Fibroblast of mammary gland (primary cell): ENCODE results near the gene SHROOM2.

Source experiments
- DNase-seq: peaks from one replicate; pipeline ENCODE4 v3.0.0-alpha.2; 2010; ENCODE audit warnings: low read depth
- H3K4me3 ChIP-seq: 2 replicates; pipeline ENCODE4 v1.5.1; 2011; ENCODE audit warnings: low read depth, mild to moderate bottlenecking, low read length, moderate library complexity; ENCODE audit not compliant: control insufficient read depth
- TF ChIP-seq, protein P1 (sequence below): conservative IDR thresholded peaks from 2 replicates; pipeline ENCODE4 v1.5.1; 2011; ENCODE audit warnings: low read depth, low read length, inconsistent platforms; ENCODE audit not compliant: control insufficient read depth, insufficient read depth

Gene SHROOM2

DNA sequence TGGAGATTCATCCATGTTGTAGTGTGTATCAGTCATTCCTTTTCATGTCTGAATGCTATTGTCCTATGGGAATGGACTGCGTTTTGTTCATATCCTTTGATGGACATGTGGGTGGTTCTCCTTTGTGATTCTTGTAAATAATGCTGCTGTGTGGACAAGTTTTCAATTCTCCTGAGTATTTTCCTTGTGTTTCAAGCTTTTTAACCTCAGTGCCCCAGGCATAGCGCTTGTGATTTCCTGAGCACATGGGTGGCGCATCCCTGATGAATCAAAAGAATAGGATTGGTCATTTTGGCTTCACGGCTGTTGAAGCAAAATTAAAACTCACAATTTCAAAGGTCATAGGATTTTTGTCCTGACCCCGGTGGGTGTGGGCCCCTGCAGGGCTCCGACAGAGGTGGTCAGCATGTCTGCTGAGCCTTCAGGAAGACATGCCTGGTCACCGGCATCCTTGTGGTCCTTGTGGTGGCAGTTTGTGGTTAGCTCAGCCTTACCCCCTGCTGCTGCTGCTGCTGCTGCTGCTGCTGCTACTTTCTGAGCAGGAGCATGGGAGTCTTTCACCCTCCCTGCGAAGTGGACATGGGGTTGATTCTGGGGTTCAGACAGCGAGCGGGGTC lies 30.0 kb downstream of the SHROOM2 start:
- H3K4me3 ChIP-seq = no peak overlapping the region
- DNase-seq = no peak
- TF ChIP-seq, protein P1, sequence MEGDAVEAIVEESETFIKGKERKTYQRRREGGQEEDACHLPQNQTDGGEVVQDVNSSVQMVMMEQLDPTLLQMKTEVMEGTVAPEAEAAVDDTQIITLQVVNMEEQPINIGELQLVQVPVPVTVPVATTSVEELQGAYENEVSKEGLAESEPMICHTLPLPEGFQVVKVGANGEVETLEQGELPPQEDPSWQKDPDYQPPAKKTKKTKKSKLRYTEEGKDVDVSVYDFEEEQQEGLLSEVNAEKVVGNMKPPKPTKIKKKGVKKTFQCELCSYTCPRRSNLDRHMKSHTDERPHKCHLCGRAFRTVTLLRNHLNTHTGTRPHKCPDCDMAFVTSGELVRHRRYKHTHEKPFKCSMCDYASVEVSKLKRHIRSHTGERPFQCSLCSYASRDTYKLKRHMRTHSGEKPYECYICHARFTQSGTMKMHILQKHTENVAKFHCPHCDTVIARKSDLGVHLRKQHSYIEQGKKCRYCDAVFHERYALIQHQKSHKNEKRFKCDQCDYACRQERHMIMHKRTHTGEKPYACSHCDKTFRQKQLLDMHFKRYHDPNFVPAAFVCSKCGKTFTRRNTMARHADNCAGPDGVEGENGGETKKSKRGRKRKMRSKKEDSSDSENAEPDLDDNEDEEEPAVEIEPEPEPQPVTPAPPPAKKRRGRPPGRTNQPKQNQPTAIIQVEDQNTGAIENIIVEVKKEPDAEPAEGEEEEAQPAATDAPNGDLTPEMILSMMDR = no peak

DNA sequence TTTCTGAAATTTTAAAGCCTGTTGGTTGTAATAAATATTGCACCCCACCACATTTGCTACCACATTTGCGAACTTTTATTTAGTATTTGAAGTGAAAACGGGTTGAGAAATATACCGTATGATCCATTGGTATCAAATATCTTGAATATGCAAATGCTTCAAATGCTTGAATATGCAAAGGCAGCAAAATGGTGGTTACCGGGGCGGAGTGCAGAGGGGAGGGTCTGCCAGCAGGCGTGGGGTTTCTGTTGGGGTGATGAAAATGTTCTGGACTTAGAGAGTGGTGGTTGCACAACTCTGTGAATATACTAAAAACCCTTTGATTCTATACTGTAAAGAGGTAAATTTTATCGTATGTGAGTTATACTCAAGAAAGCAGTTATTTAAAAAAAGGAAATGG lies 35.3 kb downstream of the SHROOM2 start:
- TF ChIP-seq, protein P1 = no peak

DNA sequence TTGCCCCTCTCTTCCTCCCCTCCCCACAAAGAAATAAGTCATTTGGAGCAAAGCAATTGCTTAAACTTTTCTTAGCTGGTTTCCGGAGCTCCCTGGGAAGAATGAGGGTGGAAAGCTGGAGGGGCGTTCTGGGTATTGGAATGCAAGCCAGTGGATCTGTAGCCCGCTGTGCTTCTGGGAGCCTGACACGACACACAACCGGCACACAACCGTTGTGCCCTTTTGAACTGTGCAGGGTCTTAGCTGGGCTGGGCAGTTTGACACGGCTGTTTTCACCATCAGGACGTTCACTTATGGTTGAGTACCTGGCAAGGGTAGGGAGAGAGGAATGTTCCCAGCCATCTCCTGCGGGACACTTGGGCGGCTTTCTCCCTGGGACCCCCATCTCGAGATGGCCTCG lies 38.3 kb downstream of the SHROOM2 start:
- H3K4me3 ChIP-seq = no peak overlapping the region
- TF ChIP-seq, protein P1 = no peak
- DNase-seq = no peak

More for the DNA sequence above, 35.3 kb downstream of the SHROOM2 start:
- DNase-seq = no peak
- no peak overlapping the region for H3K4me3 ChIP-seq

DNA sequence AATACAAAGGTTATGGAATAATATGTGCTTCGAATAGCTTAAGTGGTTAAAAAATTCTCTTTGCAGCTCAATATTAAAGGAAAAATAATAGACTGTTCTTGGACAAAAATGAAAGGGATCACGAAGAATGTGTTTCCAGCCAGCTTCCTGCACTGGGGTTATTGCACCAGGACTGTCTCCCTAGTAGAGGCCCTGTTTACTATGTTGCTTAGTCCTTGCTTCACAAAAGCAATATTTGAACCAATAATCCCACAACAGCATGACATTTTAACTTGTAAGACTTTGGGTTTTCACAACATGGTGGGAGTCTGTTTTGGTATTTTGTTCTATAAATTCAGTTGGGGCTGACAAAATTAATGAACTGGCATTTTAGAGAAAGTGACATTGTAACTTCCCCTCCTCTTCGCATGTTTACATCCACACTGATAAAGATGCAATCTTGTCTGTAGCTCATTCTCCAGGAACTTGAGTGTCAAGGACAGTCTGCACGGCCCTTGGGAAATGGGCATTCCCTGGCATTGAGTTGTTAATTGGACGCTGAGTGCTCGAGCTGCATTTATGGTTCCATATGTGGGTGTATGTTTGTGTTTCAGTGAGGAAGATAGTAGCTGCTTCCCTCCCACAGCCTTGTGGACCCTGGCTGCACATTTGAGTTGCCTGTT lies 39.0 kb downstream of the SHROOM2 start:
- DNase-seq = no peak
- H3K4me3 ChIP-seq = no peak overlapping the region
- TF ChIP-seq, protein P1 = no peak

DNA sequence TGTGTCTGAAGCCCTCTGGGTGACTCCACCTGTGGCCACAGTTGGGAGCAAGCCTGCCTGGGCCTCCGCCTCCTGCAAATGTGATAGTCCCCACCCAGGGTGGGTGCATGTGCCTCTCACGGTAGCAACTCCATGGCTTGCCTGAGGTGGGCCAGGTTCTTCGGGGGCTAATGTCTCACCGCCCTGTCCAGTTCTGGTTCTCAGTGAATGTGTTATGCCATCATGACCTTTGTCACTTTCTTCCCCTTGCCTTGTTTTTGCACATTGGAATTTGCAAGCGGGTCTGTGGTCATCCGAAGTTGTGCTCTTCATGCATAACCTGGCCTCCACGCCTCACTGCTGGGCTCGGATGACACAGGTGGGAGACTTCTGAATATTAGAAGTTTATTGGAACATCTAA lies 39.7 kb downstream of the SHROOM2 start:
- no peak overlapping the region for H3K4me3 ChIP-seq
- TF ChIP-seq, protein P1 = no peak
- DNase-seq = no peak

DNA sequence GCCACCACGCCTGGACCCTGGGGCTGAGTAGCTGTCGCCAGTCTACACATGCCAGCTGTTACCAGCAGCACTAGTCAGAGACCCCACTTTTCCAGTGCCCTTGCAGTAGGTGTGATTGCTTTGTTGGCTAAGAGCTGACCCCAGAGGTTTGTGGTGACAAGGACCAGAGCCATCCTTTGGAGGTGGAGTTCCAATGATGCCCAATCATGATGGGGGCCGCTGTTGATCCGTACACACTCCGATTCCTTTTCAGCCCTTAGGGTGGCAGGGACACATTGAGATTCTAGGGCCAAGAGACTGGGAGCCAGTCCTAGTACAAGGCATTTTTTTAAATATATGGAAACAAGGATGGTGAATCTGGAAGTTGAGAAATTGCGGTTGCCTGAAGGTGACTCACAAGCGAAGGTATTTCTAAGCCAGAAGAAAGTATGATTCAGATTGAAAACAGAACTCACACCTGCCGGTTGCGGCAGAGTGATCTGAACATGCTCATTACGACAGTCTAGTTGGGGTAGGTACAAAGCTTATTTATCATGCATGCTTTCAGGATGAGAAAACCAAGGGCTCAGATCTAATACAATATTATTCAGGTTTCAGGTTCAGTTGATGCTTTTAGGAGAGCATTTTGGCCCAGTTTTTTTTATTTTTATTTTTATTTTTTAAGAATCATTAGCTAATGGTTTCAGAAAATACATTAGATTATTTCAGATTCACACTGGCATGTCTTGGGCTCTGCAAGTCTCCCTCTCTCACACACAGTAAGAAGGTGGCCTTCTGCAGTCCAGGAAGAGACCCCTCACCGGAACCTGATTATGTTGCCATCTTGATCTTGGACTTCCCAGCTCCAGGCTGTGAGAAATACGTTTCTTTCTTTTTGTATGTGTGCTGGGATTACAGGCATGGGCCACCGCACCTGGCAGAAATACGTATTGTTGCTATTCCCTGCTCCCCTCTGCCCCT lies 43.4 kb downstream of the SHROOM2 start:
- DNase-seq = peak; percentile 56
- TF ChIP-seq, protein P1 = no peak
- H3K4me3 ChIP-seq = no peak overlapping the region
